Mucosa of rectum (tissue), 2 donors: ENCODE measurements around the gene OR14K1.
"Not testable (repeated sequence)": the region's sequence is repeated elsewhere in the genome, so short reads cannot be mapped to it uniquely, and the experiment has no call there.

Source experiments
- H3K27ac ChIP-seq, 2 donors: one replicate each; pipeline ENCODE4 v1.7.0; 2013; ENCODE audit warnings: inconsistent platforms in 2 of 2, low read depth in 2 of 2, low read length in 2 of 2
- H3K27me3 ChIP-seq, 2 donors: one replicate each; pipeline ENCODE4 v1.7.0; 2013; ENCODE audit warnings: low read length in 2 of 2; ENCODE audit not compliant: control insufficient read depth in 2 of 2, insufficient read depth in 2 of 2
- H3K36me3 ChIP-seq, 2 donors: one replicate each; pipeline ENCODE4 v1.7.0; 2013; ENCODE audit warnings: low read length in 2 of 2; ENCODE audit not compliant: control insufficient read depth in 2 of 2, insufficient read depth in 2 of 2
- H3K4me1 ChIP-seq, 2 donors: one replicate each; pipeline ENCODE4 v1.7.0; 2013; ENCODE audit warnings: low read length in 2 of 2, mild to moderate bottlenecking in 1 of 2; ENCODE audit not compliant: control insufficient read depth in 2 of 2, insufficient read depth in 2 of 2
- H3K4me3 ChIP-seq, 2 donors: one replicate each; pipeline ENCODE4 v1.7.0; 2013; ENCODE audit warnings: low read length in 2 of 2
- H3K9ac ChIP-seq, 2 donors: one replicate each; pipeline ENCODE4 v1.7.0; 2013; ENCODE audit warnings: low read length in 2 of 2, low read depth in 1 of 2, mild to moderate bottlenecking in 1 of 2
- H3K9me3 ChIP-seq, 2 donors: one replicate each; pipeline ENCODE4 v1.7.0; 2013; ENCODE audit warnings: low read length in 2 of 2; ENCODE audit not compliant: control insufficient read depth in 2 of 2
- donor health status: healthy.
- donor health status: Normal muscosa, but diverticular disease.

OR14K1 gene

DNA sequence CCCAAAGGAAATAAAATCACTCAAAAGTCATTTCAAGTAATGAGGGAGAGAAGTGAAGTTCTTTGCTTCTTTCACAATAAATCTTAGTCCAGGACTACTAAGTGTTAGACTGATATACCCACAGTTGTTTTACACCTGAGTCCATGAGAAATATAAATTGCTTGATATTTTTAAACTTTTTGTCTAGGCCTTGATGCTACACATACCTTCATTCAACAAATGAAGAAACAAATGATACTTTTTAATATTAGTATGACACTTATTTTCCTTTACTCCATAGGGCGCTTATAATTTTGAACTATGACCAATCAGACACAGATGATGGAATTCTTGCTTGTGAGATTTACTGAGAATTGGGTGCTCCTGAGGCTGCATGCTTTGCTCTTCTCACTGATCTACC is at the start of gene OR14K1:
TSS of gene OR14K1 (plus strand) at position 301 of the 400 bp plus-strand sequence. CDS start at position 301, 0 bp downstream.
- H3K9ac ChIP-seq: no peak within 1 kb of the TSS
- no peaks in the 10 kb centered on the region for H3K36me3 ChIP-seq
- H3K27me3 ChIP-seq: no peaks in the 10 kb centered on the region
- no peak within 1 kb of the TSS for H3K4me3 ChIP-seq
- H3K4me1 ChIP-seq: no peaks in the 10 kb centered on the region
- H3K9me3 ChIP-seq: no peaks in the 10 kb centered on the region
- no peak within 1 kb of the TSS for H3K27ac ChIP-seq

DNA sequence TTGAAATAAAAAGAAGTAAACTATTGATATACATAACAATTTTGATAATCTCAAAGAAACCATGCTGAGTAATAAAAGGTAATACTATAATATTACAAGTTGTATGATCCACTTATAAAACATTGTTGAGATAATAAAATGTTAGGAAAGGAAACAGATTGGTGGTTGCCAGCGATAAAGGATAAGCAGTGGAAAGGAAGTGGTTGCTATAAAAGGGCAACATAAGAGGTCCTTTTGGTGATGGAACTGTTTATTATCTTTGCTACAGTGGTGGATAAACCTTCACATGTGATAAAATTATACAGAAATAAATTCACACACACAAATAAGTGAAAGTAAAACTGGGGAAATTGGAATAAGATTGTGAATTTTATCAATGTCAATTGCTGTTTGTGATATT is 37.1 kb upstream of the OR14K1 start:
- Histone ChIP-seq H3K9me3 (peaks cover 0 to 3% of the 10 kb centered on the region in 2 donors), H3K4me1 (no peaks in the 10 kb centered on the region), H3K36me3 (no peaks in the 10 kb centered on the region), H3K9ac (no peak overlapping the region), H3K27me3 (no peaks in the 10 kb centered on the region), H3K27ac (no peak overlapping the region), H3K4me3 (no peak overlapping the region)

GRCh38 chr1:247710681-247711080 is 27.7 kb upstream of the OR14K1 start:
- H3K36me3 ChIP-seq, H3K27ac ChIP-seq, H3K4me1 ChIP-seq, H3K27me3 ChIP-seq, H3K9me3 ChIP-seq, H3K9ac ChIP-seq, H3K4me3 ChIP-seq: not testable (repeated sequence)

DNA sequence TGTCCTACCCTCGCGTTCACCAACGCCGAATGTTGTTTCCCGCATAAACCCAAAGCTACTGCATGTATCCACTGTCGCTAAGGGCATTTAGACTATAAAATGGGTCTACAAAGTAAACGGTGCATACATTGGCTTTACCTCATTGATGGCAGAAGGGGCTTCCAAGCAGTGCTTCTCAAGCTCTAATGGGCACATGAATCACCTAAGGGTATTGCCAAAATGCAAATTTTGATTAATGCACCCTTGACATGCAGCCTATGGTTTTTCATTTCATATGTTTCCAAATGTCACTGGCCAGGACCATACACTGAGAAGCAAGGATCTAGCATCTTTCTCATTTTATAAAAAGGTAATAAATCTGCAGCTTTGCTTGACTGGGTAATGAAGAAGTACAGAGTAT is 24.7 kb upstream of the OR14K1 start:
- no peaks in the 10 kb centered on the region for H3K27me3 ChIP-seq
- H3K9ac ChIP-seq: no peak overlapping the region
- H3K36me3 ChIP-seq: no peaks in the 10 kb centered on the region
- H3K9me3 ChIP-seq: no peaks in the 10 kb centered on the region
- no peak overlapping the region for H3K27ac ChIP-seq
- H3K4me1 ChIP-seq: no peaks in the 10 kb centered on the region
- H3K4me3 ChIP-seq: no peak overlapping the region

DNA sequence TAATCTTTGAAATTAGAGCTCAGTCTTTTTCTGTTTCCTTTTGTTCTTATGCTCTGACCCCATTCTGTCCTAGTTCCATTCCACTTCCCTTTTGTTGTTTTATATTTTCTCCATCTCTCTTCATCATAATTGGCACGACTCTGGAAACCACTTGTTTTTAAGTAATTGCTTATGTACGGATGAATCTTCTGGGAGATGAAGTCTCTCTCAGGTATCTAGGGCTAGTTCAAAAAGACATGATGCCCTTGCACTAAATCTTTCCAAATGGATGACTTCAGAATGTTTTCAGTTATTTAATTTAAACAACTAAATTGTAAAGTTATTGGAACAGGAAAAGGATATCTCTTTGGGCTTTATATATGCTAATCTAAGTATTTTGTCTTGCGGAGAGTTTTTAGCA is 21.9 kb upstream of the OR14K1 start, which contains the start of gene OR6F1:
TSS of gene OR6F1 (minus strand) at position 101 of the 400 bp plus-strand sequence. CDS start 3,891 bp downstream, outside the sequence.
- H3K9ac ChIP-seq: no peak within 1 kb of the TSS
- peaks cover 0 to 1% of the 10 kb centered on the region in 2 donors for H3K9me3 ChIP-seq
- no peaks in the 10 kb centered on the region for H3K4me1 ChIP-seq
- no peaks in the 10 kb centered on the region for H3K27me3 ChIP-seq
- no peak within 1 kb of the TSS for H3K27ac ChIP-seq
- H3K36me3 ChIP-seq: no peaks in the 10 kb centered on the region
- no peak within 1 kb of the TSS for H3K4me3 ChIP-seq

- H3K4me1 ChIP-seq: no peaks in the 10 kb centered on the region
- H3K4me3 ChIP-seq: no peak overlapping the region
- H3K27me3 ChIP-seq: no peaks in the 10 kb centered on the region
- H3K9me3 ChIP-seq: peaks cover 0 to 1% of the 10 kb centered on the region in 2 donors
- no peaks in the 10 kb centered on the region for H3K36me3 ChIP-seq
- H3K27ac ChIP-seq: no peak overlapping the region
- no peak overlapping the region for H3K9ac ChIP-seq
These were observed 17.2 kb upstream of the OR14K1 start for GRCh38 chr1:247721222-247721621.

DNA sequence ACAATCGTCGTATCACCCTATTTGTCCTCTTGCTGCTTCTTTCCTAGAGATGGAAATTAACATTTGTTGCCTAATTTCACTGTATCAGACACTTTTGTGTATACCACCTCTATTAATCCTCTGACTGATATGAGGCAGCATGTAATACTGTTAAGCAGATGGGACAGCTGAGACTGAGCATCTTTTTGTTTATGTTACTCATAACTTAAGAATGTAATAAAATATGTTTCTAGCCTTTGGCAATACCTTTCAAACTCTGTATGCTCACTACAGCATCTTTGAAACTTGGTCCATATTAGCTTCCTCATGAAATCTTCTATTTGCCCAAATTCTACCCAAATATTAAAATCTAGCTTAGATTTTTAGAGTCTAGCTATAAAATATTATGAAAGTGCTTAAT is 2.3 kb downstream of the OR14K1 start:
- no peak overlapping the region for H3K27ac ChIP-seq
- no peaks in the 10 kb centered on the region for H3K9me3 ChIP-seq
- H3K36me3 ChIP-seq: no peaks in the 10 kb centered on the region
- no peaks in the 10 kb centered on the region for H3K27me3 ChIP-seq
- H3K9ac ChIP-seq: no peak overlapping the region
- H3K4me1 ChIP-seq: no peaks in the 10 kb centered on the region
- H3K4me3 ChIP-seq: no peak overlapping the region

- Histone ChIP-seq H3K36me3 (no peaks in the 10 kb centered on the region), H3K9ac (no peak overlapping the region), H3K4me3 (no peak overlapping the region), H3K27ac (no peak overlapping the region), H3K9me3 (no peaks in the 10 kb centered on the region), H3K27me3 (no peaks in the 10 kb centered on the region), H3K4me1 (no peaks in the 10 kb centered on the region)
These were observed 3.3 kb downstream of the OR14K1 start for GRCh38 chr1:247741756-247742155.

- H3K4me1 ChIP-seq, H3K27ac ChIP-seq, H3K27me3 ChIP-seq, H3K9ac ChIP-seq, H3K9me3 ChIP-seq, H3K4me3 ChIP-seq, H3K36me3 ChIP-seq: not testable (repeated sequence)
These were observed 3.9 kb downstream of the OR14K1 start for GRCh38 chr1:247742215-247742760.

GRCh38 chr1:247746391-247746935 is 8.0 kb downstream of the OR14K1 start:
- Histone ChIP-seq H3K4me1 (no peaks in the 10 kb centered on the region), H3K27me3 (no peaks in the 10 kb centered on the region), H3K27ac (no peak overlapping the region), H3K9ac (no peak overlapping the region), H3K4me3 (no peak overlapping the region), H3K9me3 (no peaks in the 10 kb centered on the region), H3K36me3 (no peaks in the 10 kb centered on the region)
